ENCODE data around the gene BCAR1.
A peak's percentile ranks its signal among the peaks of the same experiment; 100 is the strongest.
"Not testable (repeated sequence)": the region's sequence is repeated elsewhere in the genome, so short reads cannot be mapped to it uniquely, and the experiment has no call there.

Gene BCAR1, protein sequence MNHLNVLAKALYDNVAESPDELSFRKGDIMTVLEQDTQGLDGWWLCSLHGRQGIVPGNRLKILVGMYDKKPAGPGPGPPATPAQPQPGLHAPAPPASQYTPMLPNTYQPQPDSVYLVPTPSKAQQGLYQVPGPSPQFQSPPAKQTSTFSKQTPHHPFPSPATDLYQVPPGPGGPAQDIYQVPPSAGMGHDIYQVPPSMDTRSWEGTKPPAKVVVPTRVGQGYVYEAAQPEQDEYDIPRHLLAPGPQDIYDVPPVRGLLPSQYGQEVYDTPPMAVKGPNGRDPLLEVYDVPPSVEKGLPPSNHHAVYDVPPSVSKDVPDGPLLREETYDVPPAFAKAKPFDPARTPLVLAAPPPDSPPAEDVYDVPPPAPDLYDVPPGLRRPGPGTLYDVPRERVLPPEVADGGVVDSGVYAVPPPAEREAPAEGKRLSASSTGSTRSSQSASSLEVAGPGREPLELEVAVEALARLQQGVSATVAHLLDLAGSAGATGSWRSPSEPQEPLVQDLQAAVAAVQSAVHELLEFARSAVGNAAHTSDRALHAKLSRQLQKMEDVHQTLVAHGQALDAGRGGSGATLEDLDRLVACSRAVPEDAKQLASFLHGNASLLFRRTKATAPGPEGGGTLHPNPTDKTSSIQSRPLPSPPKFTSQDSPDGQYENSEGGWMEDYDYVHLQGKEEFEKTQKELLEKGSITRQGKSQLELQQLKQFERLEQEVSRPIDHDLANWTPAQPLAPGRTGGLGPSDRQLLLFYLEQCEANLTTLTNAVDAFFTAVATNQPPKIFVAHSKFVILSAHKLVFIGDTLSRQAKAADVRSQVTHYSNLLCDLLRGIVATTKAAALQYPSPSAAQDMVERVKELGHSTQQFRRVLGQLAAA

DNA sequence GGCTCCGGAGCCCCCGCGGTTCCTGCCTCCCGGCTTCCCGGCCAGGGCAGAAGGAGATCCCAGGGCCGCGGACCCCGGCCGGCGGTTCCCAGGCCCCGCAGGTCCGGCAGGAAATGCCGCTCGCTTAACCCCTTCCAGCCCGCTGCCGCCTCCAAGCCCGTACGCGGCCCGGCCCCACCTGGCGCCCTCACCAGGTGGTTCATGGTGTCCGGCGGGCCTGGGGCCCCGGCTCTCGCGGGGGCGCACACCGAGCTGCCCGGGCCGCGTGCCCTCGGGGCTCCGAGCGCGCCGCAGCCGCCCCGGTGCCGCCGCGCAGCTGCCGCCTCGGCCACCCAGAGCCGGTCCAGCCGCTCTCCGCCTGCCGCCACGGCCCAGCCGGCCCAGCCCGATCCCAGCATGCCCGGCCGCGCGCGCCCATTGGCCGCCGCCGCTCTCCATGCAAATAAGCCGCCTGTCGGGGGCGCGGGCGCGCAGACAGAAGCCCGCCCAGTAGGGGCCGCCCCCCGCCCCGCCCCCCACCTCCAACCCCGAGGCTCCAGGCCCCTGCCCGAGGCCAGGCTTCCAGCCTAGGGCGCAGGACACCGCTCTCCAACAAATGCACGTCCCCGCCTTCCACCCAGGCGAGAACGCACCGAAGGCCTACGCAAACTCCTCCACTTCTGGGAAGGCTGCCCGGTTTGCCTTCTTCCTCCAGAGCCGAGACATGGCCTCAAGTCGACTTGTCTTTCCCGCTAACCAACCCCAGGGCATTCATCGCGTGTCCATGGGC is at the start of gene BCAR1:
Gene BCAR1, minus strand, starts transcription at position 345 of the 769 bp plus-strand sequence. Its CDS starts 142 bp downstream, at position 203.
- peak in 52 of 56 donors; percentile 48 to 93 (median 82) for DNase-seq

DNA sequence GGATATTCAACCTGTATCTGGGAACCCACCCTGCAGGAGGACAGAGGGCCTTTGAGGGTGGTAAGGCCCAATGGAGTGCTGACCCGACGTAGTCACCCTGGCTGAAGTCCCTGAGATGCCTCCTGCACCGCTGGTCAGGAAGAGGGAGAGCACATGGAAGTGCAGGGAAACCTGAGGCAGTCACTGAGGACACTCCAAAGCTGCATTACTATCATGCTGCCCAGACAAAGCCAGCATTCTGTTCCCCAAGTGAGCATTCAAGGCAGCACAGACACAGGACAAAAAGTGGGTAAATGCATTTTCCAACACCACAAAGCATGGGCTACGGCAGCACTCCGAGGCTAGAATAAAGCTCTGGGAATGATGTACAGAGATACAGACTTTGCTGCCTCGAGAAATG is 46.8 kb upstream of the BCAR1 start:
- DNase-seq: peak in 13 of 56 donors; percentile 6 to 56 (median 17)

DNA sequence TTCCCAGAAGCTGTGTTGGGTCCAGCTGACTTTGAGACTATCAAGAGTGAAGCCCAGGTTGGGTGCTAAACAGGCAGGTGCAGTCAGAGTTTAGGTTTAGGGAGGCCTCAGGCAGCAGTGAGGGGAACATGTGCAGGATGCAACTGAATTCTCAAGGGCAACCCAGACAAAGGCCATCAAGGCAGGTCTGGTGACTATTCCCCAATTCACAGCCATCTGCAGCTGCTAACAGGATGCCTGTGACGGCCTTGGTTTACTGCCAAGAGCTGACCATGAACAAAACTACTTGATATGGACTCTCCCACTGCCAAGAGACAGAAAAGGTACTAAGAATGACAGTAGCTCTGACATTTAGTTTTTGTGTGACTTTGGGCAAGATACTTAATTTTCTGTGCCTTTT is 45.2 kb upstream of the BCAR1 start:
- peak in 25 of 56 donors; percentile 7 to 58 (median 26) for DNase-seq

DNA sequence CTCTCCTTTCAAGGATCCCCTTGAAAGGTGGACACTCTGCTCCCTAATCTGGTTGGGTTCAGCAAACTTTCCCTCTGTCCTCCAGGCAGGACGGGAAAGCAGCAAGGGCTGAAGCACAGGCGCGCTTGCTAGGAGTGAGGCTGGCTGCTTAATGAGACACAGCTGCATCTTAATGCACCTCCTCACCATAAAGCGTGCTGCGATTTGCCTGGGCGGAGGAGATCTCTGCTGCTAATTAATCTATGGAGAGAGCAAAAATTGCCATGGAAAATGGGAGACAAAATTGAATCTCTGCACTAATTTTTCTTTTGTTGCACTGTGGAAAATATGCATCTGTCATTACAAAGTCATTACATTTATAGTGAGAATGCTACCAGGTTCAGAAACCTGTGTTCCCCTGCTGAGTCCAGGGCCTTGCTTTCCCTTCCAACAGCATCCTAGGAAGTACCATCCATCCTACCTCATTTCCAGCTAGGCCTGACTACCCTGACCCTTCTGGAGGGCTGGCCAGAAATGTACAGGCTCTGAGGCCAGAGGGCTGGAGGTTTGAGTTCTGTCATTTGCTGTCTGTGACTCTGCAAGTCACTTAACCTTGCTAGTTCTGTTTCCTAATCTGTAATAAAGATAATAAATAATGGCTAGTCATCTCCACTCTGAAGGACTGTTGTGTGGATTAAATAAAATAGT is 43.5 kb upstream of the BCAR1 start:
- DNase-seq: no peak

DNA sequence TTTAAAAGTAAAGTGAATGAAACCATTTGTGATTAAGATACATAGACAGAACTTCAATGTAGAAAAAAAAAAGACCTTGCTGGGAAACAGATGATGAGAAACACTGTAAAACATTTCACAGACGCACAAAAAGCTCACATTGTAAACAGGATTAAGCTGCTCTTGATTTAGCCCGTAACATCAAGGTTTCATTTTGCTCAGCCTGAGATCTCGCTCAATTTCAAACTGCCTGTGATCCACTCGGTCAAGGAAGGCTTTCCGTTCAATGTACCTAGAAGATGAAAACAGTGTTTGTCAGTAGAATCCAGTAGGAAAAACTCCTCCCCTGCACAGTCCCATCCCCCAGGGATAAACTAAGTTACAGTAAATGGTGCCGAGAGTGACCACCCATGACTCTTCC is 42.3 kb upstream of the BCAR1 start:
- no peak for DNase-seq

DNA sequence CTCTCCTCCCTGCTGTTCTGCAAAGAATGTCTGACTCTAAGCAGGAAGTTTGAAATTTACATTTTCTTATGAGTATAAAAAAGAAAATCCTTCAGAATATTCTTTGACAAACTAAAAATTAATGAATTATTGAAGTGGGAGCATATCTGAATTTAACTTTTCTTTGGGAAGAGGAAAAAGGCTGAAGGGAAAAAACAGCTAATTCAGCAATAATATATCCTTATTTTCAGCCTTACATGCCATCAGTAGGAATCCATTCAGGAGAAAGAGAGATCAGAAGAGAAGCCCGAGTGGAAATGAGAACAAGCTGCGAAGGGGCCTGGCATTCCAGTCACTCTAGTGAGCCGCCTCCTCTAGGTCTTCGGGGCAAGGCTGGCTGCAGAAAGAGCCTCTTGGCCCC is 41.7 kb upstream of the BCAR1 start:
- DNase-seq: no peak

DNA sequence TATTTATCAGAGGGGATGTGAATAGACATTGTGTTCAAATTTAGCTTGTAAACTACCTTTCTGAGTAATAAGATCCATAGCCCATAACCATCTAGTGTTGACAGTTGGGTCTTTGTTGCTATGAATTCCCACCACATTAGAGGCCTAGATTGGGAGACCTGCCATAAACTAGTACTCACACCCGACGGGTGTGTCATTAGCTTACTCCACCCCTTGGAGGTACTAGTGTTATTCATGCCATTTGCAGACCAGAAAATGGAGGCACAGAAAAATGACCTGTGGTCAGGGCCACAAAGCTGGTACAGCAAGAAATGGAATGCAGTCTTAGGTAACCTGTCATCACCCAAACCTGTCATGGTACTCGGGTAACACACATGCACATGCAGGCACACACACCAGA is 41.3 kb upstream of the BCAR1 start:
- no peak for DNase-seq

DNA sequence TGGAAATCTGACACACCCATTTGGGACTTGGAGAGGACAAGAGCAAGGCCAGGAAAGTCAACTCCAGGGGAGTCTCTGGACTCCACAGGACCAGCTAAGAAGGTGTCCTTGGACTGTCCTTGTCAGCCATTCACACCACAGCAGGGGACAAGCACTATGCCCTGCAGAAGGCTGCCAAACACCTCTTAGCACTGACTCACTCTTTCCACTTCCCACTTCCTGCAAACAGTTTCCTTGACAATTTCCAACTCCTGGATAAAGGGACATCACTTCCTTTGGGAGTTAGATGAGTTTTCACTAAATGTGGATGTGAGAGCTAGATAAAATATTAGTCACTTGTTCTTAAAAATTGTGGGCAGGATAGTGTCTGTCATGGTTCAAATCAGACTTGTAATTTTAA is 37.8 kb upstream of the BCAR1 start:
- no peak for DNase-seq

DNA sequence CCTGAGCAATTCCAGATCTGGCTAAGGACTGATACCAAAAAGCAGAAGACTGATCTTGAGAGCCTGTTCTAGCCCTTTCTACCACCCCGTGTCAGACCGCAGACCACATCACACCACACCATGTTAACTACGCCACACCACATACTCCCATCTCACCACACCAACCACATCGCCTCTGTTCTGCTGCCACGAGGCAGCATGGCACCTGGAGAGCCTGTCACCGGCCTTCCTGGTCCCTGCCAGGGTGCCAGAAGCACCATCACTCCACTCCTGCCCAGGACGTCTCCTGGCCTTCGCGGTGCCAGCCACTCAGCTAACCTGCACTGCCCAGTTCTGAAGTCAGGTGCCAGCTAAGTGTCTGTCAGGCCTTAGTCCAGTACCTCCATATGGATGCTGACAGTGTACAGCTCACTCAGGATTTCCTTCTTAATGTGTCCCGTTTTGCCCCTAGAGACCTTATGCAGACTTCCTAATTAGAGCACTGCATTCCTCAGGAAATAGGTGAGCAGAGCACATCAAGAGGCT is 37.2 kb upstream of the BCAR1 start:
- no peak for DNase-seq

DNA sequence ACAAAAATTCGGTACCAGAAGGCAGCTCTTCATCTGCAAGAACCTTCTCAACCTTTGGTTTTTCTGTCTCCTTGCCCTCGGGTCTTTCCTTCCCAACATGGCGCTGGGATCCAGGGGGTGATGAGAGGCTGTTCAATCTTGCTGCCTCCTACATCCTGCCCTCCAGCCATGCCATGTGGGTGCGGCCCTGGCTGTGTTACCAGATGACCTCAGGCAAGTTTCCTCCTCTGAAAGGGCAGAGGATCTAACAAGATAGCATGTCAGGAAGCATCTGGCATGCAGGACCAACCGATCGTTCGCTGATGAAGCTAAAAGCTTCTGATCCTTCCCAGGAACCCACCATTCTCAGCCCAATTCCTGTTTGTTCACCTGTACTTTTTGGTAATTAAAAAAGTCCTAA is 36.8 kb upstream of the BCAR1 start:
- no peak for DNase-seq

DNA sequence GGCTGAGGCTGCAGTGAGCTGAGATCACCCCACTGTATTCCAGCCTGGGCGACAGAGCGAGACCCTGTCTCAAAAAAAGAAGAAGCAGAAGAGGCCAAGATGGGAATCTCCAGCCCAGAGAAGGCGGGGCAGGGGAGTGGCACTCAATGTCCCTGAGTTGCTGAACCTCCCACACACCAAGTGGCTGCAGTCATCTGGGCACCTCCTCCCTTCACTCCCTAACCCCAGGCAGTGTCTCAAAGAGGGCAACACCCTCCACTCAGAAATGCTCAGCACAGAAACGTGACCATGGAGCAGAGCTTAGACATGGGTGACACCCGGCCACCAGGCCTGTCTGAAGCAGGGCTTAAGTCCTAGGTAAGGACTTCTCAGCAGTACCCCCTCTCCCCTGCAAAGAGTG is 36.3 kb upstream of the BCAR1 start:
- DNase-seq: no peak

DNA sequence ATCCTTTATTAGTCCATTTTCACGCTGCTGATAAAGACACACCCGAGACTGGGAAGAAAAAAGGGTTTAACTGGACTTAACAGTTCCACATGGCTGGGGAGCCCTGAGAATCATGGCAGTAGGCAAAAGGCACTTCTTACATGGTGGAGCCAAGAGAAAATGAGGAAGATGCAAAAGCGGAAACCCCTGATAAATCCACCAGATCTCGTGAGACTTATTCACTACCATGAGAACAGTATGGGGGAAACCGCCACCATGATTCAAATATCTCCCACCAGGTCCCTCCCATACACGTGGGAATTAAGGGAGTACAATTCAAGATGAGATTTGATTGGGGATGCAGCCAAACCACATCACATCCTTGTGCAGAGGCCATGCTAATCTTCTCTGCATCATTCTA is 35.0 kb upstream of the BCAR1 start:
- DNase-seq: no peak

DNA sequence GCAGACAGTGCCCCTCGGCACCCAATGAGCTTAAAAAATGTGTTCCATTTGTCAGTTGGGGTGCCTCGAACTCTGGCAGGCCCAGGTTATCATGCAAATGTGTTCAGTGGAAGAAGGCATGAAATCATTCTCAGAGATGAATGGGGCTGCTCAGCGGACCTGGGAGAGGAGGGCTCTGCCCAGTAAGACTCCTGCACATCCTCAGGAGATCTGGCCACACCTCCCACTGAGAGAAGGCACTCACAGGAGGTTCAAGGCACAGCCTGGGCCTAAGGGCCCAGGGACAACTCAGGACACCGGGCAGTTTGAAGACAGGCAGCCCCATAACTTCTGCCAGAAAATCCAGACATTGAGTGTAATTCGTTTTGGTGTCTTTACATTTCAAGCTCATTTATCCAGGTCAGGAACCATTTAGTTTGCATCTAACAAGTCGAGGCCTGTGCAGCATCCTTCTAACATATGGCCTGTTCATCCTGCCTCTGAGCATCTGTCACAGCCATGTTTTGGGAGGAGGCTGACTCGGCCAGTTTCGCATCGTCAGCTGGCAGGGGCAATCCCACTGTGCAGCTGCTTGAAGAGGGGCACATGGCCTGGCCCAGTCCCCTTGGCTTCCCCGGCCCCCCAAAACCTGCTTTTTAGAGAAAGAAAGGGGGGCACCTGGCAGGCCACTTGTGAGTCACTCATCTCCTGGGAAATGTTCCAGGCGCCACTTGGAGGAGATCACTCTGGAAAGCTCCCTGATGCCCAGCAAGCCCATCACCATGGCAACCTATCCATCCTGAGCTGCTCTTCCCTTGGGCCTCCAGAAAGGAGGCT is 31.2 kb upstream of the BCAR1 start:
- DNase-seq: peak in 5 of 56 donors; percentile 6 to 23 (median 23)

DNA sequence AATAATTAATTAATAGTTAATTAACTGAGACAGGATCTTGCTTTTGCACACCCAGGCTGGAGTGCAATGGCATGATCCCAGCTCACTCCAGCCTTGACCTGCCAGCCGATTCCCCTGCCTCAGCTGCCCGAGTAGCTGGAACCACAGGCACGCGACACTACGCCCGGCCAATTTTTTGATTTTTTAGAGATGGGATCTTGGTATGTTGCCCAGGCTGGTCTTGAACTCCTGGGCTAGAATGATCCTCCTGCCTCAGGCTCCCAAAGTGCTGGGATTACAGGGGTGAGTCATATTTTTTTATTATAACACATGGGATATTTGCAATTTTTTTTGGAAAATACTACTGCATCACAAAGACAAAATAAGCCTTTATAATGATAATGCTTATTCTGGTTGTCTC is 30.4 kb upstream of the BCAR1 start:
- no peak for DNase-seq

DNA sequence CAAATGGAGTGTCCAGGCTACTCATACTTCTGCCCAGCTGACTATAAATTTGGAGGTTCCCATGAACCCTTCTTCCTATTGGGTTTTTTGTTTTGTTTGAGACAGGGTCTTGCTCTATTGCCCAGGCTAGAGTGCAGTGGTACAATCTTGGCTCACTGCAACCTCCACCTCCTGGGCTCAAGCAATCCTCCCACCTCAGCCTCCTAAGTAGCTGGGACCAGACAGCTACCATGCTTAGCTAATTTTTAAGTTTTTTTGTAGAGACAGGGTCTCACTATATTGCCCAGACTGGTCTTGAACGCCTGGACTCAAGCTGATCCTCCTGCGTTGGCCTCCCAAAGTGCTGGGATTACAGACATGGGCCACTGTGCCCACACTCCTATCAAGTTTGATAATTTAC is 29.6 kb upstream of the BCAR1 start:
- DNase-seq: not testable (repeated sequence)

DNA sequence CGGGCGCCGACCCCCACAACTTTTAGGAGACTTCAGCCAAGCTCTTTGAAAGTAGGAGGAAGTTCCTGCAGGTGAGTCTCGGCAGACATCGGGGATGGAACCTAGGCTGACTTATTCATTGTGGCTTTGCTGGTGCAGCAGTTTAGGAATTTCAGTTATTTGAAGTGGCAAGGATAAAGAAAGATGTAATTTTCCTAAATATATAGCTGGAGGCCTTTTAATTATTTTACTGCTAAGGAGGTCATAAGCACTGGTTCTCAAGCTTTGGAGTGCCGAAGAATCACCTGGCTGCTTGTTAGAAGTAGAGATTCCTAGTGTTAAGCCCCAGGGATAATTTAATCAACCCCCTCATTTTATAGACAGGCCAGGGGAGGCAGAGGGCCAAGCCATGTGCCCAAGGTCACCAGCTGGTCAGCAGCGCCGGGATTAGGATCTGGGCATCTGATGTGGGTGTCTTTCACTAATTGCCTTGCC is 28.9 kb upstream of the BCAR1 start:
- peak in 2 of 56 donors; percentile 4 to 13 for DNase-seq

DNA sequence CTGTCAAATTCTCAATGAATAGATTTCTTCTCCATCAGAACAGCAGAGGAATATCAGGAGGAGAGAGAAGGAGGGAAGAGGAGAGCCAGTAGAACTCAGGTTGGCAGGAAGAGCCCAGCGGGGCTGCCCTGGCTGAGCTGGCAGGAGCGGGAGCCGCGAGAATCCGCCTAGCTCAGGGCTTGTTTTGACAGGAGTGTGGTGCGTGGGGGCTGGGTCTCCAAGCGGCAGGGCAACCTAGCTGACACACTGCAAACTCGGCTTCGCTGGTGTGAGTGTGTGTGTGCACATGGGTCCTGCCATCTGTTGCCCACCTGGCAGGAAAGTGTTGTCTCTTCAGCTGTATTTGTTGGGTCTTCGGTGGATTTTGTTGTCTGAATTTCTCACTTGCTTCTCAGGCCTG is 27.9 kb upstream of the BCAR1 start:
- peak in 1 of 56 donors; percentile 21 for DNase-seq

DNA sequence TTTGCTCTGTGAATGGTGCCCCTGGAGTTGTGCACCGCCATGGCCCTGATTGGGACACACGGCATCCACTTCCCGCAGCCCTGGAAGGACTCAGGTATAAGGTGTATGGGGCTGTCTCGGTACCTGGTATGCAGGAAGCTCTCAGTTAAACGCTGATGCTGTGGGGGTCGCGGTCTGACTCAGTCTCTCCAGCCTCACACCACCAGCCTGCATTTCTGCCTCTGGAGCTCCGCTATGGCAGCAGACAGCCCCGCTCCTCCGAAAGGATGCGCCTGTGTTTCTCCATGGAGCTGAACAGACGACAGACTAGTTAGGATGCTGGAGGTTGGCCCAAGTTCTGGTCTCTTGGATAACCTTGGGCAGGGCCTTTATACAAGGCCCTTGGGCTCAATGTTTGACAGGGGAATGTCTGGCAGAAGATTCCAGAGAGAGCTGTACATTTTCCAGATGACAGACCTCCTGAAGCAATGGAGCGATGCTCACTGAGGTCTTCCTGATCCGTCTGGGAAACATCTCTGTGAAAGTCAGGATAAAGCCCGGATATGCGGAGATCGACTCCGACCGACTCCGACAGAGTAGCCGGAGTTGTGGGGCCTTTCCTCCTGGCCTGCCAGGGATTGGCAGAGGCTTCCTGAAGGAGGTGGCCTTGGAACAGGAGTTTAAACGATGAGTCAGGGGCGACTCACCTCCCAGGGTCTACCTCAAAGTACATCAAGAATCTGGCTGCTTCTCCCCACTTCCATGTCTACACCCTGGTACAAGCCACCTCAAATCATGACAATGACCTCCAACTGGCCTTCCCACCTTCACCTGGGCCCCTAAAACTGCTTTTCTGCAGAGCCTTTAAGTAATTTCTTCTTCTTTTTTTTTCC is 21.9 kb upstream of the BCAR1 start:
- DNase-seq: no peak

DNA sequence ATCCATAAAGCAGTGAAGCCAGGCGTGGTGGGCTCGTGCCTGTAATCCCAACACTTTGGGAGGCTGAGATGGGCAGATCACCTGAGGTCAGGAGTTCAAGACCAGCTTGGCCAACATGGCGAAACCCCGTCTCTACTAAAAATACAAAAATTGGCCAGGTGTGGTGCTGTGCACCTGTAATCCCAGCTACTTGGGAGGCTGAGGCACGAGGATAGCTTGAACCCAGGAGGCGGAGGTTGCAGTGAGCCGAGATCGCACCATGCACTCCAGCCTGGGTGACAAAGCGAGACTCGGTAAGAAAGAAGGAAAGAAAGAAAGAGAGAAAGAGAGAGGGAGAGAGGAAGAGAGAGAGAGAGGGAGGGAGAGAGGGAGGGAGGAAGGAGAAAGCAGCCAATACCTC is 21.2 kb upstream of the BCAR1 start:
- not testable (repeated sequence) for DNase-seq
